Caco-2 (cell line): ENCODE measurements around the gene RGS1. TPM values are rescaled to one million over a fixed set of nuclear protein-coding genes. Genes with fewer than 3 reads are reported as not detected.

ENCODE experiments used
- BruUV-seq: library from RNA; stranded (reverse); fragments of 400-500 nt; replicated peaks from 2 replicates; lab custom pipeline; 2021; lab: Mats Ljungman, UMichigan
- CTCF ChIA-PET: fragments of 300-600 bp; sonication (Branson Sonifier 250); formaldehyde crosslinking; loops from one replicate; lab custom pipeline; 2022; ENCODE audit warnings: antibody characterized with exemption; lab: Charles Lee
- POLR2A ChIA-PET: fragments of 300-600 bp; sonication (Branson Sonifier 250); formaldehyde crosslinking; loops from one replicate; lab custom pipeline; 2022; ENCODE audit warnings: antibody characterized with exemption; lab: Charles Lee
- DNase-seq, 2 experiments: peaks; one replicate each; pipeline versions ENCODE4 v3.0.0 to v3.0.0-alpha.2; 2020 to 2022
- H3K27me3 ChIP-seq: replicated peaks from 2 replicates; pipeline ENCODE4 v1.6.0; 2011; ENCODE audit warnings: low read length; ENCODE audit not compliant: control insufficient read depth, insufficient read depth
- H3K36me3 ChIP-seq: 2 replicates; pipeline ENCODE4 v1.5.1; 2011; ENCODE audit warnings: low read length; ENCODE audit not compliant: control insufficient read depth, insufficient read depth
- H3K4me1 ChIP-seq: fragments of 250-450 bp; sonication (Bioruptor Pico); 2 replicates; pipeline ENCODE4 v1.5.1; 2020; ENCODE audit warnings: mild to moderate bottlenecking
- H3K4me3 ChIP-seq: 2 replicates; pipeline ENCODE4 v1.5.1; 2011; ENCODE audit warnings: low read depth, mild to moderate bottlenecking, control low read depth, low read length
- H3K9me3 ChIP-seq: fragments of 250-450 bp; sonication (Bioruptor Pico); 2 replicates; pipeline ENCODE4 v1.5.1; 2020; ENCODE audit warnings: mild to moderate bottlenecking, moderate library complexity
- H3K27ac Mint-ChIP-seq: one replicate; pipeline ENCODE4 v1.8.0; 2022; ENCODE audit warnings: mixed read lengths; ENCODE audit not compliant: unreplicated experiment
- H3K27me3 Mint-ChIP-seq: one replicate; pipeline ENCODE4 v1.8.0; 2022; ENCODE audit warnings: mixed read lengths; ENCODE audit not compliant: insufficient read depth, unreplicated experiment
- H3K36me3 Mint-ChIP-seq: one replicate; pipeline ENCODE4 v1.8.0; 2022; ENCODE audit warnings: mild to moderate bottlenecking, mixed read lengths; ENCODE audit not compliant: insufficient read depth, unreplicated experiment
- H3K4me1 Mint-ChIP-seq: one replicate; pipeline ENCODE4 v1.8.0; 2022; ENCODE audit warnings: low read depth, mixed read lengths; ENCODE audit not compliant: unreplicated experiment
- H3K4me3 Mint-ChIP-seq: one replicate; pipeline ENCODE4 v1.8.0; 2022; ENCODE audit warnings: mild to moderate bottlenecking, moderate library complexity, mixed read lengths; ENCODE audit not compliant: unreplicated experiment
- H3K9me3 Mint-ChIP-seq: one replicate; pipeline ENCODE4 v1.8.0; 2022; ENCODE audit warnings: mixed read lengths; ENCODE audit not compliant: unreplicated experiment
- CTCF ChIP-seq, 2 experiments: fragments of 200-600 bp in 1 of 2; IDR thresholded peaks; 1 replicate in 1 of 2; 2 replicates in 1 of 2; pipeline versions ENCODE4 v1.5.1 to v1.8.0; 2011 to 2022; ENCODE audit warnings: antibody characterized with exemption in 1 of 2, control low read depth in 1 of 2, inconsistent platforms in 1 of 2, low read depth in 1 of 2, low read length in 1 of 2, mild to moderate bottlenecking in 1 of 2, moderate library complexity in 1 of 2; ENCODE audit not compliant: insufficient read depth in 1 of 2, severe bottlenecking in 1 of 2, unreplicated experiment in 1 of 2
- intact Hi-C: fragments of 100-400 bp; cut with micrococcal nuclease; formaldehyde crosslinking; loops from one replicate; pipeline ENCODE4 v1.10.0; 2022; ENCODE audit not compliant: unreplicated experiment
- total RNA-seq: library from RNA; stranded (reverse); gene quantifications from 2 replicates; pipeline ENCODE4 v1.2.3, GENCODE V29; 2022

The RGS1 gene
- total RNA-seq, 1 experiment from 2014 or later, result not detected

- Histone ChIP-seq H3K27me3 (no peaks in the 10 kb centered on the region), H3K9me3 (no peaks in the 10 kb centered on the region), H3K4me1 (no peaks in the 10 kb centered on the region), H3K4me3 (no peak overlapping the region), H3K36me3 (no peaks in the 10 kb centered on the region)
- intact Hi-C loops, result no loop called here
- Mint-ChIP-seq H3K4me3 (no peak overlapping the region), H3K36me3 (no peaks in the 10 kb centered on the region), H3K9me3 (no peaks in the 10 kb centered on the region), H3K4me1 (peaks cover 6% of the 10 kb centered on the region), H3K27me3 (no peaks in the 10 kb centered on the region), H3K27ac (peak overlapping the region; percentile 63)
- ChIA-PET CTCF (no interaction called here), POLR2A (no interaction called here)
- BruUV-seq, result no TSS peak
- TF ChIP-seq CTCF (IDR thresholded peaks at IDR 0.05; ENCODE audit: insufficient read depth in 1 of 2, low read depth in 1 of 2, low read length in 1 of 2, severe bottlenecking in 1 of 2, unreplicated experiment in 1 of 2), result no peak
- peak in 1 of 2 experiments; percentile 47 for DNase-seq
Measured at GRCh38 chr1:192539297-192540092, 36.1 kb upstream of the RGS1 start.

DNA sequence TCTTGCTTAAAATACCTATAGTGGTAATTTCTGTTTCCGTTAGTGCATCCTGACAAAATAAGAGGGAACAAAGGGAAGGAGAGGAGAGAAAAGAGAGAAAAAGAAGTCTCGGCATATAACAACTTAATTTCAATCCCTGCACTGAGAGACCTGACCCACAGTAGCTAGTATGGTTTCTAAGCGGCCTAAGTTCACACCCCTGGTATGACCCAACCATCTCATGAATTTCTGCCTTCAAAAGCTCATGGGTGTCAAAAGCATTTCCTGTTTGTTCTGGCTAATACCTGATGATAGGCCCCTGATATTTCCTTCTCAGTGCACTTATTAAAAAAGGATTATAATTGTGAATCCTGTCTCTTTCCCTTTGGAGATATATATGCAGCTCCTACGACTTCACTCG, 32.1 kb upstream of the RGS1 start:
- no peak overlapping the region for H3K4me3 ChIP-seq
- no peak overlapping the region for H3K27ac Mint-ChIP-seq
- no peaks in the 10 kb centered on the region for H3K9me3 ChIP-seq
- ChIA-PET CTCF (no interaction called here), POLR2A (no interaction called here)
- no peaks in the 10 kb centered on the region for H3K27me3 Mint-ChIP-seq
- no peaks in the 10 kb centered on the region for H3K27me3 ChIP-seq
- H3K36me3 Mint-ChIP-seq, result no peaks in the 10 kb centered on the region
- no peaks in the 10 kb centered on the region for H3K4me1 ChIP-seq
- H3K4me3 Mint-ChIP-seq, result no peak overlapping the region
- no peak for DNase-seq
- TF ChIP-seq CTCF (IDR thresholded peaks at IDR 0.05; ENCODE audit: insufficient read depth in 1 of 2, low read depth in 1 of 2, low read length in 1 of 2, severe bottlenecking in 1 of 2, unreplicated experiment in 1 of 2), result no peak
- peaks cover 6% of the 10 kb centered on the region for H3K4me1 Mint-ChIP-seq
- intact Hi-C loops, result no loop called here
- H3K9me3 Mint-ChIP-seq, result no peaks in the 10 kb centered on the region
- no peaks in the 10 kb centered on the region for H3K36me3 ChIP-seq
- no TSS peak for BruUV-seq

- Mint-ChIP-seq H3K9me3 (no peaks in the 10 kb centered on the region), H3K27ac (no peak overlapping the region), H3K4me3 (no peak overlapping the region), H3K4me1 (no peaks in the 10 kb centered on the region), H3K27me3 (no peaks in the 10 kb centered on the region), H3K36me3 (no peaks in the 10 kb centered on the region)
- no peaks in the 10 kb centered on the region for H3K9me3 ChIP-seq
- intact Hi-C loops, result no loop called here
- H3K4me1 ChIP-seq, result no peaks in the 10 kb centered on the region
- ChIA-PET POLR2A (no interaction called here), CTCF (interaction anchor here (0.6 kb wide), 1 partner anchor 465 kb away, joined by 3 read pairs; no protein-coding TSS in a partner anchor)
- no peaks in the 10 kb centered on the region for H3K27me3 ChIP-seq
- no TSS peak for BruUV-seq
- DNase-seq, result no peak
- TF ChIP-seq CTCF (IDR thresholded peaks at IDR 0.05; ENCODE audit: insufficient read depth in 1 of 2, low read depth in 1 of 2, low read length in 1 of 2, severe bottlenecking in 1 of 2, unreplicated experiment in 1 of 2), result peak in 1 of 2 experiments; percentile 8
- no peak overlapping the region for H3K4me3 ChIP-seq
- H3K36me3 ChIP-seq, result no peaks in the 10 kb centered on the region
Measured at GRCh38 chr1:192545896-192546521, 29.6 kb upstream of the RGS1 start.
